Osteocyte (in vitro differentiated cells): Measurements from ENCODE around the gene EFCAB6. TPM values are rescaled to one million over a fixed set of nuclear protein-coding genes. Genes with fewer than 3 reads are reported as not detected.

Source experiments
- DNase-seq: peaks from one replicate; pipeline ENCODE4 v3.0.0; 2021; ENCODE audit warnings: mixed read lengths; ENCODE audit not compliant: unreplicated experiment; ENCODE audit errors: extremely low spot score
- H3K27ac Mint-ChIP-seq: one replicate; pipeline ENCODE4 v1.8.0; 2021; ENCODE audit warnings: mild to moderate bottlenecking, mixed read lengths; ENCODE audit not compliant: unreplicated experiment
- H3K27me3 Mint-ChIP-seq: one replicate; pipeline ENCODE4 v1.8.0; 2021; ENCODE audit warnings: mixed read lengths; ENCODE audit not compliant: unreplicated experiment
- H3K36me3 Mint-ChIP-seq: one replicate; pipeline ENCODE4 v1.8.0; 2021; ENCODE audit warnings: mixed read lengths; ENCODE audit not compliant: unreplicated experiment
- H3K4me1 Mint-ChIP-seq: one replicate; pipeline ENCODE4 v1.8.0; 2021; ENCODE audit warnings: mixed read lengths; ENCODE audit not compliant: unreplicated experiment
- H3K4me3 Mint-ChIP-seq: one replicate; pipeline ENCODE4 v1.8.0; 2021; ENCODE audit warnings: mild to moderate bottlenecking, moderate library complexity, mixed read lengths; ENCODE audit not compliant: unreplicated experiment
- H3K9me3 Mint-ChIP-seq: one replicate; pipeline ENCODE4 v1.8.0; 2021; ENCODE audit warnings: mixed read lengths; ENCODE audit not compliant: unreplicated experiment
- total RNA-seq: library from RNA; stranded (reverse); gene quantifications from 2 replicates; pipeline ENCODE4 v1.2.1, GENCODE V29; 2021
- TF ChIP-seq, protein P1 (sequence below): fragments of 200-600 bp; sonication (generic); IDR thresholded peaks from 2 replicates; pipeline ENCODE4 v1.5.0; 2021; ENCODE audit warnings: antibody characterized with exemption, mild to moderate bottlenecking, moderate library complexity

Gene EFCAB6
- total RNA-seq, 1 donor from 2014 or later, result 1.4 TPM

DNA sequence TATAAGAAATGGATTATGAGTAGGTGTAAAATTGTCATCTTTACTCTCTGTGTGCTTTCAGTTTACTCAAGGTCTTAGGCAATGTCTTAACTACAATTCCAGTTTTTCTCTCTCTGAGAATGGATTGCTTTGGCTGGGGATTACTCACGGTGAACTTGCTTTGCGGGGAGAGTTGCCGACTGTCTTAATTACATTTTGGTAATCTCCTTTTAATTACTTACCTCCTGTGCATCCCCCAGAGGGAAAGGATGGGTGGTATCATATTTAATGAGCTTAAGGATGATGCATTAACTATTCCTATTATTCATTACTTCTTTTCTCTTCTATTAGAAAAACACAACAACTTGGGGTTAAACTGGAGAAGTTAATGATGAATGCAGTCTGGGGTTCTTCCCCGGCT is 240.9 kb downstream of the EFCAB6 start:
- peaks cover 27% of the 10 kb centered on the region for H3K27me3 Mint-ChIP-seq
- no peaks in the 10 kb centered on the region for H3K4me1 Mint-ChIP-seq
- H3K27ac Mint-ChIP-seq, result no peak overlapping the region

DNA sequence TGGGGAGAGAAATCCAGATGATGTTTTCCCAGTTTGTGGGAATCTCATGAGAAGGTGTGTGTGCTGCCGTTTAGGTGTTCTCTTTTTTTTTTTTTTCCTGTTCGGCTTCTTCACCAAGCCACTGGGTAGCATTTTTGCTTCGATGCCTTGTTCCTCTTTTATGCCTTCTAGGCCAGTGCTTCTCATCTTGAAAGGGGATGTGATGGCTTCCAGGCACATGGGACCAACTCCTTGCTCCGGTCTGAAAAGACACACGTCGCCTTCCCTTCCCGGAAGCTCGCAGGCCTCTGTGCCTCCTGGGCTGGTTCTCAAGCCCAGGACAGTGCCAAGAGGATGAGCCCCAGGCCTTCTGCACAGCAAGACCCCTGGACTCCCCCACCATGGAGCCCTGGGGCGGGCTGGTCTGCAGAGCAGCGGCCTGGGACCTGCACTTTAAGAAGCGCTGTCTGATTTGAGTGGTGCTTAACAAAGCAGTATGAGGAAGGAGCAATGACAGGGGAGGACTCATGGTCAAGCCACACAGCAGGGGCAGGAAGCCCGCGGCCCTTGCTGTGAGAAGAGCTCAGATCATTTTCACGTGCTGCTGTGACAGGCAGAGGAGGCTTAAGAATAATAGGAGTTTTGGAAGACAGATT is 241.5 kb downstream of the EFCAB6 start:
- Mint-ChIP-seq H3K36me3 (no peaks in the 10 kb centered on the region), H3K4me1 (no peaks in the 10 kb centered on the region), H3K4me3 (no peak overlapping the region), H3K27me3 (peaks cover 26% of the 10 kb centered on the region), H3K27ac (no peak overlapping the region), H3K9me3 (no peaks in the 10 kb centered on the region)
- no peak for DNase-seq
- TF ChIP-seq, protein P1, sequence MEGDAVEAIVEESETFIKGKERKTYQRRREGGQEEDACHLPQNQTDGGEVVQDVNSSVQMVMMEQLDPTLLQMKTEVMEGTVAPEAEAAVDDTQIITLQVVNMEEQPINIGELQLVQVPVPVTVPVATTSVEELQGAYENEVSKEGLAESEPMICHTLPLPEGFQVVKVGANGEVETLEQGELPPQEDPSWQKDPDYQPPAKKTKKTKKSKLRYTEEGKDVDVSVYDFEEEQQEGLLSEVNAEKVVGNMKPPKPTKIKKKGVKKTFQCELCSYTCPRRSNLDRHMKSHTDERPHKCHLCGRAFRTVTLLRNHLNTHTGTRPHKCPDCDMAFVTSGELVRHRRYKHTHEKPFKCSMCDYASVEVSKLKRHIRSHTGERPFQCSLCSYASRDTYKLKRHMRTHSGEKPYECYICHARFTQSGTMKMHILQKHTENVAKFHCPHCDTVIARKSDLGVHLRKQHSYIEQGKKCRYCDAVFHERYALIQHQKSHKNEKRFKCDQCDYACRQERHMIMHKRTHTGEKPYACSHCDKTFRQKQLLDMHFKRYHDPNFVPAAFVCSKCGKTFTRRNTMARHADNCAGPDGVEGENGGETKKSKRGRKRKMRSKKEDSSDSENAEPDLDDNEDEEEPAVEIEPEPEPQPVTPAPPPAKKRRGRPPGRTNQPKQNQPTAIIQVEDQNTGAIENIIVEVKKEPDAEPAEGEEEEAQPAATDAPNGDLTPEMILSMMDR, result no peak

More for the DNA sequence above, 240.9 kb downstream of the EFCAB6 start:
- TF ChIP-seq, protein P1, result no peak
- DNase-seq, result no peak
- no peak overlapping the region for H3K4me3 Mint-ChIP-seq
- H3K9me3 Mint-ChIP-seq, result no peaks in the 10 kb centered on the region
- no peaks in the 10 kb centered on the region for H3K36me3 Mint-ChIP-seq

DNA sequence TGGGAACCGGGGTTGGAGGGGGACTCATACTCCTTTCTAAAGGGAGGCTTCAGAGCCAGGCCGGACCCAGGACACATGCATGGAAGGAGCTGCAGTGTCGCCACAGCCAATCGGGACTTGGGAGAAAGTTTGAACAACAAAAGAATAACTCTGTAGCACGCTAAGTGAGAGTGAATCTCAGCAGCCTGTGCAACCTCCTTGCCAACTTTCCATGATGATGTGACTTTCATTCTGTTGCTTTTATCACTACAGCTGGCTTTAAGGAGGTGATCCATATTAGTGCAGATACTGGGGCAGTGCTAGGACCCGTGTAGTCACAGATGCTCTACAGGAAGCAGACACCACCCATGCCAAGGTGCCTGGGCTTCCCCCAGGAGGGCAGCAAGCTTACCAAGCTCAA is 243.0 kb downstream of the EFCAB6 start:
- Mint-ChIP-seq H3K4me3 (no peak overlapping the region), H3K36me3 (no peaks in the 10 kb centered on the region), H3K27ac (no peak overlapping the region), H3K4me1 (no peaks in the 10 kb centered on the region), H3K9me3 (no peaks in the 10 kb centered on the region), H3K27me3 (peaks cover 26% of the 10 kb centered on the region)
- TF ChIP-seq, protein P1, result no peak
- no peak for DNase-seq

DNA sequence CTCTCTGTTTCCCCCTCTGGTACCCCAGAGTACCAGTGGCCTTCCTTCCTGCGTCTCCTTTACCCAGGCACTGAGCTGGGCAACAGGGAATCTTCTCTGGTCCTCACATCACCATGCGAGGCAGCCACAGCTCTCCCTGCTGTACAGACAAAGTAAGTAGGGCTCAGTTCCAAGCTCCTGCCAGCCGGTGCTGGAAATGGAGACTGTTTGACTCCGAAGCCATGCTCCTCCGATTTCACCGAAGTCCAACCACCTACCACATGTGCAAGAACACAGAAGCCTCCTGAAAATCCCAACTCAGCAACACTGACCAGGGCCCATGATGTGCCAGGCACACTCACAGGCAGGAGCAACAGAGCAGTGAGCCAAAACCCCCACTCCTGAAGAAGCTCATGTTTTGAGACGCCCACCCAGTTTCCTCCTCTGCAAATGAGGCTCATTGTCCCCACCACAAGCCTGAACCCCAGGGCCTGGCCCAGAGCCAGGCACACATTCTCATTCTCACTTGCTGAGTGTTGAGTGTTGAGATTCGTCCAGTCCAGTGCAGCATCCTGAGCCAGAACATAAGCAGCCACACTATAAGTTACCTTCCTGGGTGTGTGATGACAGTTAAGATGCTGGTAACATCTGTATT is 244.3 kb downstream of the EFCAB6 start:
- no peak for DNase-seq

More for the DNA sequence above, 244.3 kb downstream of the EFCAB6 start:
- Mint-ChIP-seq H3K36me3 (no peaks in the 10 kb centered on the region), H3K4me3 (no peak overlapping the region), H3K27me3 (peaks cover 25% of the 10 kb centered on the region), H3K27ac (no peak overlapping the region), H3K4me1 (no peaks in the 10 kb centered on the region), H3K9me3 (no peaks in the 10 kb centered on the region)
- TF ChIP-seq, protein P1, result no peak
